ENCODE results near the gene DGCR6L.
"Not testable (repeated sequence)": the region's sequence is repeated elsewhere in the genome, so short reads cannot be mapped to it uniquely, and the experiment has no call there.

The DGCR6L gene

GRCh38 chr22:20314206-20314605 is 5.7 kb downstream of the DGCR6L start:
- not testable (repeated sequence) for H3K9me3 ChIP-seq (ENCODE audit: control insufficient read depth in 1 of 2, low read length in 2 of 2); H3K27ac ChIP-seq (ENCODE audit: low read length); H3K36me3 ChIP-seq (ENCODE audit: control insufficient read depth in 1 of 2, insufficient read depth in 2 of 2, low read length in 2 of 2); H3K27me3 ChIP-seq (ENCODE audit: low read depth, low read length); H3K4me3 ChIP-seq (ENCODE audit: low read depth in 1 of 2, low read length in 2 of 2)
- H3K4me1 ChIP-seq (ENCODE audit: control insufficient read depth in 1 of 2, insufficient read depth in 2 of 2, low read length in 2 of 2): peaks cover 4 to 21% of the 10 kb centered on the region in 2 donors

- not testable (repeated sequence) for H3K4me3 ChIP-seq (ENCODE audit: low read depth in 1 of 2, low read length in 2 of 2); H3K36me3 ChIP-seq (ENCODE audit: control insufficient read depth in 1 of 2, insufficient read depth in 2 of 2, low read length in 2 of 2); H3K27ac ChIP-seq (ENCODE audit: low read length); H3K27me3 ChIP-seq (ENCODE audit: low read depth, low read length); H3K9me3 ChIP-seq (ENCODE audit: control insufficient read depth in 1 of 2, low read length in 2 of 2)
- peaks cover 4 to 14% of the 10 kb centered on the region in 2 donors for H3K4me1 ChIP-seq (ENCODE audit: control insufficient read depth in 1 of 2, insufficient read depth in 2 of 2, low read length in 2 of 2)
Measured at GRCh38 chr22:20313306-20314077, 6.4 kb downstream of the DGCR6L start.

- Histone ChIP-seq H3K9me3 (ENCODE audit: control insufficient read depth in 1 of 2, low read length in 2 of 2) (no peaks in the 10 kb centered on the region), H3K27me3 (ENCODE audit: low read depth, low read length) (no peaks in the 10 kb centered on the region), H3K4me3 (ENCODE audit: low read depth in 1 of 2, low read length in 2 of 2) (no peak overlapping the region), H3K36me3 (ENCODE audit: control insufficient read depth in 1 of 2, insufficient read depth in 2 of 2, low read length in 2 of 2) (peaks cover 0 to 4% of the 10 kb centered on the region in 2 donors), H3K27ac (ENCODE audit: low read length) (no peak overlapping the region), H3K4me1 (ENCODE audit: control insufficient read depth in 1 of 2, insufficient read depth in 2 of 2, low read length in 2 of 2) (peaks cover 0 to 8% of the 10 kb centered on the region in 2 donors)
Measured at GRCh38 chr22:20312396-20313191, 7.3 kb downstream of the DGCR6L start.

- H3K27ac ChIP-seq (ENCODE audit: low read length); H3K9me3 ChIP-seq (ENCODE audit: control insufficient read depth in 1 of 2, low read length in 2 of 2); H3K27me3 ChIP-seq (ENCODE audit: low read depth, low read length); H3K4me1 ChIP-seq (ENCODE audit: control insufficient read depth in 1 of 2, insufficient read depth in 2 of 2, low read length in 2 of 2); H3K4me3 ChIP-seq (ENCODE audit: low read depth in 1 of 2, low read length in 2 of 2); H3K36me3 ChIP-seq (ENCODE audit: control insufficient read depth in 1 of 2, insufficient read depth in 2 of 2, low read length in 2 of 2): not testable (repeated sequence)
Measured at GRCh38 chr22:20311249-20312062, 8.4 kb downstream of the DGCR6L start.

GRCh38 chr22:20310773-20311172 is 9.1 kb downstream of the DGCR6L start:
- H3K27me3 ChIP-seq (ENCODE audit: low read depth, low read length); H3K4me1 ChIP-seq (ENCODE audit: control insufficient read depth in 1 of 2, insufficient read depth in 2 of 2, low read length in 2 of 2); H3K36me3 ChIP-seq (ENCODE audit: control insufficient read depth in 1 of 2, insufficient read depth in 2 of 2, low read length in 2 of 2); H3K4me3 ChIP-seq (ENCODE audit: low read depth in 1 of 2, low read length in 2 of 2); H3K9me3 ChIP-seq (ENCODE audit: control insufficient read depth in 1 of 2, low read length in 2 of 2); H3K27ac ChIP-seq (ENCODE audit: low read length): not testable (repeated sequence)

GRCh38 chr22:20310180-20310579 is 9.7 kb downstream of the DGCR6L start:
- H3K9me3 ChIP-seq (ENCODE audit: control insufficient read depth in 1 of 2, low read length in 2 of 2); H3K27me3 ChIP-seq (ENCODE audit: low read depth, low read length); H3K27ac ChIP-seq (ENCODE audit: low read length); H3K4me3 ChIP-seq (ENCODE audit: low read depth in 1 of 2, low read length in 2 of 2); H3K4me1 ChIP-seq (ENCODE audit: control insufficient read depth in 1 of 2, insufficient read depth in 2 of 2, low read length in 2 of 2); H3K36me3 ChIP-seq (ENCODE audit: control insufficient read depth in 1 of 2, insufficient read depth in 2 of 2, low read length in 2 of 2): not testable (repeated sequence)

GRCh38 chr22:20308806-20309650 is 10.8 kb downstream of the DGCR6L start:
- not testable (repeated sequence) for H3K4me1 ChIP-seq (ENCODE audit: control insufficient read depth in 1 of 2, insufficient read depth in 2 of 2, low read length in 2 of 2); H3K4me3 ChIP-seq (ENCODE audit: low read depth in 1 of 2, low read length in 2 of 2); H3K27ac ChIP-seq (ENCODE audit: low read length); H3K27me3 ChIP-seq (ENCODE audit: low read depth, low read length); H3K36me3 ChIP-seq (ENCODE audit: control insufficient read depth in 1 of 2, insufficient read depth in 2 of 2, low read length in 2 of 2); H3K9me3 ChIP-seq (ENCODE audit: control insufficient read depth in 1 of 2, low read length in 2 of 2)

- not testable (repeated sequence) for H3K4me1 ChIP-seq (ENCODE audit: control insufficient read depth in 1 of 2, insufficient read depth in 2 of 2, low read length in 2 of 2); H3K36me3 ChIP-seq (ENCODE audit: control insufficient read depth in 1 of 2, insufficient read depth in 2 of 2, low read length in 2 of 2); H3K9me3 ChIP-seq (ENCODE audit: control insufficient read depth in 1 of 2, low read length in 2 of 2); H3K27ac ChIP-seq (ENCODE audit: low read length); H3K4me3 ChIP-seq (ENCODE audit: low read depth in 1 of 2, low read length in 2 of 2); H3K27me3 ChIP-seq (ENCODE audit: low read depth, low read length)
Measured at GRCh38 chr22:20307448-20308447, 12.1 kb downstream of the DGCR6L start.

GRCh38 chr22:20306646-20307447 is 13.0 kb downstream of the DGCR6L start:
- H3K9me3 ChIP-seq (ENCODE audit: control insufficient read depth in 1 of 2, low read length in 2 of 2); H3K4me1 ChIP-seq (ENCODE audit: control insufficient read depth in 1 of 2, insufficient read depth in 2 of 2, low read length in 2 of 2); H3K4me3 ChIP-seq (ENCODE audit: low read depth in 1 of 2, low read length in 2 of 2); H3K27me3 ChIP-seq (ENCODE audit: low read depth, low read length); H3K36me3 ChIP-seq (ENCODE audit: control insufficient read depth in 1 of 2, insufficient read depth in 2 of 2, low read length in 2 of 2); H3K27ac ChIP-seq (ENCODE audit: low read length): not testable (repeated sequence)

Measured in muscle layer of duodenum (tissue), 2 donors.